KOPT-K1 (cell line): Measurements from ENCODE around the gene CREB3L1.
A peak's percentile ranks its signal among the peaks of the same experiment; 100 is the strongest.

Experiments used
- H3K27ac ChIP-seq: fragments of 200-600 bp; sonication (generic); 2 replicates; pipeline ENCODE4 v1.5.1; 2016; ENCODE audit warnings: antibody characterized with exemption, mild to moderate bottlenecking, low read depth, low read length; ENCODE audit not compliant: poor library complexity, severe bottlenecking
- H3K36me3 ChIP-seq: fragments of 200-600 bp; sonication (generic); 2 replicates; pipeline ENCODE4 v1.5.1; 2017; ENCODE audit warnings: antibody characterized with exemption, mild to moderate bottlenecking, low read length, moderate library complexity; ENCODE audit not compliant: insufficient read depth
- H3K9me3 ChIP-seq: fragments of 200-600 bp; sonication (generic); 2 replicates; pipeline ENCODE4 v1.5.1; 2017; ENCODE audit warnings: antibody characterized with exemption, low read length, mild to moderate bottlenecking; ENCODE audit not compliant: insufficient read depth, poor library complexity, severe bottlenecking

The CREB3L1 gene

GRCh38 chr11:46307785-46308341 lies 30.4 kb downstream of the CREB3L1 start:
- Histone ChIP-seq H3K9me3 (no peaks in the 10 kb centered on the region), H3K27ac (peak overlapping the region; percentile 95), H3K36me3 (no peaks in the 10 kb centered on the region)

- Histone ChIP-seq H3K36me3 (no peaks in the 10 kb centered on the region), H3K9me3 (no peaks in the 10 kb centered on the region), H3K27ac (peak overlapping the region; percentile 95)
Measured at GRCh38 chr11:46308631-46309419, 31.4 kb downstream of the CREB3L1 start.

GRCh38 chr11:46309814-46310259 lies 32.4 kb downstream of the CREB3L1 start:
- Histone ChIP-seq H3K36me3 (no peaks in the 10 kb centered on the region), H3K27ac (peak overlapping the region; percentile 95), H3K9me3 (no peaks in the 10 kb centered on the region)

GRCh38 chr11:46315033-46315738 lies 37.7 kb downstream of the CREB3L1 start:
- Histone ChIP-seq H3K9me3 (no peaks in the 10 kb centered on the region), H3K27ac (no peak overlapping the region), H3K36me3 (no peaks in the 10 kb centered on the region)

- Histone ChIP-seq H3K36me3 (no peaks in the 10 kb centered on the region), H3K9me3 (no peaks in the 10 kb centered on the region), H3K27ac (no peak overlapping the region)
Measured at GRCh38 chr11:46315783-46316563, 38.5 kb downstream of the CREB3L1 start.

- Histone ChIP-seq H3K27ac (peak overlapping the region; percentile 69), H3K36me3 (no peaks in the 10 kb centered on the region), H3K9me3 (no peaks in the 10 kb centered on the region)
Measured at GRCh38 chr11:46319074-46319453, 41.6 kb downstream of the CREB3L1 start.

- no peaks in the 10 kb centered on the region for H3K9me3 ChIP-seq
- no peaks in the 10 kb centered on the region for H3K36me3 ChIP-seq
- no peak overlapping the region for H3K27ac ChIP-seq
Measured at GRCh38 chr11:46321757-46322156, 44.3 kb downstream of the CREB3L1 start.

GRCh38 chr11:46322759-46323158 lies 45.3 kb downstream of the CREB3L1 start:
- H3K9me3 ChIP-seq: no peaks in the 10 kb centered on the region
- no peaks in the 10 kb centered on the region for H3K36me3 ChIP-seq
- no peak overlapping the region for H3K27ac ChIP-seq

- no peaks in the 10 kb centered on the region for H3K36me3 ChIP-seq
- H3K27ac ChIP-seq: no peak overlapping the region
- no peaks in the 10 kb centered on the region for H3K9me3 ChIP-seq
Measured at GRCh38 chr11:46326813-46327416, 49.5 kb downstream of the CREB3L1 start.

GRCh38 chr11:46327829-46328228 lies 50.4 kb downstream of the CREB3L1 start:
- no peaks in the 10 kb centered on the region for H3K9me3 ChIP-seq
- no peak overlapping the region for H3K27ac ChIP-seq
- no peaks in the 10 kb centered on the region for H3K36me3 ChIP-seq

- Histone ChIP-seq H3K36me3 (no peaks in the 10 kb centered on the region), H3K9me3 (no peaks in the 10 kb centered on the region), H3K27ac (peak overlapping the region; percentile 67)
Measured at GRCh38 chr11:46330154-46330553, 52.7 kb downstream of the CREB3L1 start.

GRCh38 chr11:46330563-46331281 lies 53.3 kb downstream of the CREB3L1 start:
- no peaks in the 10 kb centered on the region for H3K9me3 ChIP-seq
- no peaks in the 10 kb centered on the region for H3K36me3 ChIP-seq
- H3K27ac ChIP-seq: peak overlapping the region; percentile 67

- no peaks in the 10 kb centered on the region for H3K9me3 ChIP-seq
- H3K27ac ChIP-seq: peak overlapping the region; percentile 67
- H3K36me3 ChIP-seq: no peaks in the 10 kb centered on the region
Measured at GRCh38 chr11:46331282-46331984, 54.0 kb downstream of the CREB3L1 start.
